ENCODE results near the gene GPR39.

GRCh38 chr2:132599556-132599955 is 183.0 kb downstream of the GPR39 start:
- TF ChIP-seq CTCF (IDR thresholded peaks at IDR 0.05) = no peak
- no peak for TF ChIP-seq POLR2AphosphoS5 (IDR thresholded peaks at IDR 0.05)

All from esophagus muscularis mucosa (tissue), 3 donors.